ENCODE measurements around the gene GPR68.

GPR68 gene

GRCh38 chr14:91244501-91244901 lies at the start of gene GPR68:
TSS of gene GPR68 (minus strand) at chr14:91244704. CDS start at chr14:91235050, 9,654 bp downstream.
- peak; percentile 63 for DNase-seq

GRCh38 chr14:91294153-91294552 lies 49.6 kb upstream of the GPR68 start:
- DNase-seq, result no peak

GRCh38 chr14:91293281-91293680 lies 48.8 kb upstream of the GPR68 start:
- no peak for DNase-seq

- DNase-seq, result no peak
Measured at GRCh38 chr14:91292491-91292890, 48.0 kb upstream of the GPR68 start.

GRCh38 chr14:91291786-91292405 lies 47.4 kb upstream of the GPR68 start:
- DNase-seq, result no peak

- no peak for DNase-seq
Measured at GRCh38 chr14:91290986-91291385, 46.5 kb upstream of the GPR68 start.

GRCh38 chr14:91289464-91289863 lies 45.0 kb upstream of the GPR68 start:
- DNase-seq, result no peak

GRCh38 chr14:91288876-91289275 lies 44.4 kb upstream of the GPR68 start:
- DNase-seq, result no peak

GRCh38 chr14:91286530-91286937 lies 42.0 kb upstream of the GPR68 start:
- DNase-seq, result peak; percentile 71

- peak; percentile 61 for DNase-seq
Measured at GRCh38 chr14:91284791-91285548, 40.5 kb upstream of the GPR68 start.

GRCh38 chr14:91284146-91284790 lies 39.8 kb upstream of the GPR68 start:
- peak; percentile 81 for DNase-seq

- DNase-seq, result no peak
Measured at GRCh38 chr14:91283666-91284065, 39.2 kb upstream of the GPR68 start.

- DNase-seq, result no peak
Measured at GRCh38 chr14:91282954-91283645, 38.6 kb upstream of the GPR68 start.

- peak; percentile 44 for DNase-seq
Measured at GRCh38 chr14:91281346-91281745, 36.8 kb upstream of the GPR68 start.

GRCh38 chr14:91280129-91280528 lies 35.6 kb upstream of the GPR68 start:
- no peak for DNase-seq

- DNase-seq, result no peak
Measured at GRCh38 chr14:91279354-91279753, 34.9 kb upstream of the GPR68 start.

- DNase-seq, result no peak
Measured at GRCh38 chr14:91278383-91278715, 33.8 kb upstream of the GPR68 start.

GRCh38 chr14:91277546-91278382 lies 33.3 kb upstream of the GPR68 start:
- no peak for DNase-seq

- DNase-seq, result no peak
Measured at GRCh38 chr14:91274796-91275195, 30.3 kb upstream of the GPR68 start.

GRCh38 chr14:91273885-91274273 lies 29.4 kb upstream of the GPR68 start:
- no peak for DNase-seq

GRCh38 chr14:91273273-91273884 lies 28.9 kb upstream of the GPR68 start:
- DNase-seq, result no peak
